NCI-H526 (cell line): ENCODE results near the gene PTGIS.

Source experiments
- DNase-seq, 2 experiments: peaks; one replicate each; lab custom pipeline; 2025; lab: John Stamatoyannopoulos, UW

Gene PTGIS

DNA sequence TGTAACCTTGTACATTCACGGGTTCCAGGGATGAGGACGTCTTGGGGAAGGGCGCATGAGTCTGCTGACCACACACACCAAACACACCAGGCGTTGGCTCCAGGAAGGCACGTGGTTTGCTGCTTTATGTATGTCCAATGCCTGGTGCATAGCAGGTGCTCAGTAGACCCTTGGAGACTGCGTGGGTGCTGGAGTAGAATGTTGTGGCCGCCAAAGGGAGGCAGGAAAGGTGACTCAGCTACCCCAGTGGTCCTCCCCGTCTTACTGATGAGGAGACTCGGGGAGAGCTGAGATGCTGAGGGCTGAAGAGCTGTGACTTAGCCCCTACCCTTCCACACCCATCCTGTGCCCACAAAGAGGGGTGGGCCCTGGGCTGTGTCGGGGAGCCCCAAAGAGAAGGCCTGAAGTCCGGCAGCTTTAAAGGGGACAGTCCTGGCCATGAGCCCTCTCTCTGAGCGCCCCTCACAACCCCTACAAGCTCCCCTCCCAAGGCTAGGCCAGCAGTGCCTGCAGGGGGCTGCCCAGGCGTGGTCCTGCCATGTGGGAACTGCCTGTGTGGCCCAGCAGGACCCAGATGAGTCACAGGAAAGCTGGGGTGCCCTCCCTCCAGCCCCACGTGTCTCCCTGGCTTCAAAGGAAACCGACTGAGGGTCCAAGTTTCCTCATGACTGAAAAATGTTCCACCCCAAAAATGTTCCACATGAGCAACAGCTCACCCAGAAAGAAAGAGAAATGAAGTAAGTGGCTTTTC is 28.0 kb upstream of the PTGIS start:
- no peak for DNase-seq

DNA sequence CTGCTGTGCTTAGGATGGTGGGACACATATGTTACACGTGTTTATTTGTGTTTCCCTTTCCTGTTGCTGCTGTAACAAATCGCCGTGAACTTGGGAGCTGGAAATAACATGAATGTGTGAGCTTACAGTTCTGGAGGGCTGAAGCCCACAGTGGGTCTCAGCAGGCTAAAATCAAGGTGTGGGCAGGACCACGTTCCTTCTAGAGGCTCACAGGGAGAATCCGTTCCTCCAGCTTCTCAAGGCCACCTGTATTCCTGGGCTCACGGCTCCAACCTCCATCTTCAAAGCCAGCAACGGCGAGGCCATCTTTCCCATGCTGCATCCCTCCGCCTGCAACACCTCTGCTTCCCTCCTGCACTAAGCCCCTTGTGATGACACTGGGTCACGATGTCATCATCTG is 27.4 kb upstream of the PTGIS start:
- DNase-seq: no peak

DNA sequence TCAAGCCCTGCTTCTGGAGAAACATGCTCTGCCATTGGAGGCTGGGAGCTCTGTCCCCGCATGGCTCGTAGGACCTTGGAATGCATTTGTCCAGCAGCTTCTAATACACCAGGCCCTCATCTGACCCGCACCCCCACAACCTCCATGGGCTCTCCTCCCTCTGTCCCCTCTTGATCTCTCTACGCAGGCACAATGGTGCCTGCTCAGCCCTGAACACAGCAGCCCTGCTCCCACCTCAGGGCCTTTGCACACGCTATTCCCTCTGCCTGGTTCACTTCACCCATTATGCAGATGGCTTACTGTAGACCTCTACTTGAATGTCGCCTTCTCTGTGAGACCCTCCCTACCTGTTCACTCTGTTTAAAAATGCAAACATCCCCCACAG is 27.0 kb upstream of the PTGIS start:
- DNase-seq: no peak

DNA sequence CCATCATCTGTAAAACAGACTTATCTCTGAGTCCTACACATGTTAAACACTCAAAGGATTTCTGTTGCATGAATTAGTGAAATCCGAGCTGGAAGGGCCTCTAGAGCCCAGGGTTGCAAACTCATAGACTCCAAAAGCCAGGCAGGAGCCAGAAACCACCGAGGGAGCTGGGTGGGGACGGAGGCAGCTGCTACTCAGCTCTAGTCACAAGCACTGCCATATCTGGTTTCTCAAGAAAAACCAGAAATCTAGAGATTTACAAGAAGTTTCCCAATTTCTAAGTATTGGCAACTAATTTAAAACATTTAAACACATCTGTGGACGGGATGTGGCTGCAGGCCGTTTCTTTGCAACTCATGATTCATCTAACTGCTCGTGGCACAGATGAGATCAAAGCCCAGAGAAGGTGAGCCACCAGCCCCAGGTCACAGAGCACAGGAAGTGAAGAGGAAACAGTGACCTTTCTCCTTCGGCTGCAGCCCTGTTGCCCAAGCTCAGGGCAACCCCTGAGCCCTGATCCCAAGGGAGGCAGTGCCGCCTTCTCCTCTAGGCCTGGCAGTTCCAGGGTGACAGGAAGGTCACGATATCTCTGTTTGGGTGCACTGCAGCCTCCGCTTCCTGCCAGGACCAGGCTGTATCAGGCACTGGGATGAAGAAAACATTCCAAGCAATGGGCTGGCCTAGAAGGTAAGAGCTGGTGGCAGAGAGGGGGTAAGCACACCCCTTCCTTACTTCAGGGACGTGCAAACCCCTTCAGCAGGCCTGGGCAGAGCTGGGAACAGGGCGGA is 26.4 kb upstream of the PTGIS start:
- peak in 1 of 2 experiments; percentile 16 for DNase-seq

DNA sequence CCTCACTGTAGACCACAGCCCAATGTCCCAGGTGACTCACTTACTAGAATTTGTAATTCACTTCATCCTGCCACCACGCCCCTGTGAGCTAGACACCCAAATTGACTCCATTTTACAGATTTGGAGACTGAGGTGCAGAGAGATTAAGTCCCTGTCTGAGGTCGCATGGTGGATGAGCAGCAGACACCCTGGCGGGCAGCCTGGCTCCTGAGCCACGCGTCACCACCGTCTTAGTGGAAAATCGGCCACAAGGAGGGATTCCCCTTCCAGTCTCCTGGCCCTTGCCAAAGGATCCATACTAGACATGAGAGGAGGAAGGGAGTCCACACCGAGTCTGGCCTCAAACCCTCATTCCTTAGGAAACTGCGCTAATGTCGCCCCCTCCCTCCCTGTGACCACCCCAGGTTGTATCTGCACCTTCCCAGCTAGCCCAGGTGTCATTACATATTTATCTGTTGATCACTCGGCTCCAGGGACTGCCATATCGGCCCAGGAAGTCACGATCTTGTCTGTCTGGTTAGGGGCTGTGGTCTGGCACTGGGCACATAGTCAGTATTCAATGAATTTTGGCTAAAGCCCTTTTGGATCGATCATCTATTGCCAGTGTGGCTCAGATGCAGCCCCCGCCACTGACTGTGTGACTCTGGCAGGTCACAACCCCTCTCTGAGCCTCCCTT is 25.7 kb upstream of the PTGIS start:
- no peak for DNase-seq

DNA sequence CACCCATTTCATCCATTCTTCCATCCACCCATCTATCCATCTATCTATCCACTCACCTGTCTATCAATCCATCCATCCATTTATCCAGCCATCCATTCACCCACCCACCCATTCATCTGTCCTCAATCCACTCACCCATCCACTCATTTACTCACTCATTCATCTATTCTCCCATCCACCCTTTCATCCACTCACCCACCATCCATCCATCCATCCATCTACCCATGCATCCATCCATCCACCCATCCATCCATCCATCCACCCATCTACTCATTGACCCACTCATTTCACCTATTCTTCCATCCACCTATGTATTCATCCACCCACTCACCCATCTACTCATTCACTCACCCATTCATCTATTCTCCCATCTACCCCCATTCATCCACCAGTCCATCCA is 24.2 kb upstream of the PTGIS start:
- DNase-seq: no peak

DNA sequence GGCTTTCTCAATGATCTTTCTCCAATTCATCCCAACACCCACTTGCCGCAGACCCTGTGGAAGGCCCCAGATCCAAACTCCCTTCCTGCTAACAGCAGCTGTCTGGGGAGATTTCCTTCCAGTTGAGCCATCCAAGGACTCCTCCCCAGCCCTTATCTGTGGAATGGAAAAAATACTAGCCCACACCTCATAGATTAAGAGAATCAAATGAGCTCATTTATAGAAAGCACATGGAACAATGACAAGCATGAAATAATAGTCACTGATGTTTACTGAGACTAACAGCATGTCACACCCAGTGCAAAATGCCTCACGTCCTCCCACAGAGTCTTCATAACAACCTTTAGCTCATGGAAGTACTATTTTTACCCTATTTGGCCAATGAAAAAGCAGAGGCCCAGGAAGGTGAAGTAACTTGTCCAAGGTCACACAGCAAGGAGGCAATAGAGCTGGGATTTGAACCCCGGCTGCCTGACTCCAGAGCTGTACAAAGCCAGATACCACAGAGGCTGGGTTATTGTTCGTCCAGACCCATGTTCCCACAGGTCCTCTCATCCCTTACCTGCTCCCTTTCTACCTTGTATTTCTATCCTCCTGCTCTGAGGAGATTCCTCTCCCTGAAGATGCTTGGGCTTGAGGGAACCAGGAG is 23.4 kb upstream of the PTGIS start:
- DNase-seq: no peak

DNA sequence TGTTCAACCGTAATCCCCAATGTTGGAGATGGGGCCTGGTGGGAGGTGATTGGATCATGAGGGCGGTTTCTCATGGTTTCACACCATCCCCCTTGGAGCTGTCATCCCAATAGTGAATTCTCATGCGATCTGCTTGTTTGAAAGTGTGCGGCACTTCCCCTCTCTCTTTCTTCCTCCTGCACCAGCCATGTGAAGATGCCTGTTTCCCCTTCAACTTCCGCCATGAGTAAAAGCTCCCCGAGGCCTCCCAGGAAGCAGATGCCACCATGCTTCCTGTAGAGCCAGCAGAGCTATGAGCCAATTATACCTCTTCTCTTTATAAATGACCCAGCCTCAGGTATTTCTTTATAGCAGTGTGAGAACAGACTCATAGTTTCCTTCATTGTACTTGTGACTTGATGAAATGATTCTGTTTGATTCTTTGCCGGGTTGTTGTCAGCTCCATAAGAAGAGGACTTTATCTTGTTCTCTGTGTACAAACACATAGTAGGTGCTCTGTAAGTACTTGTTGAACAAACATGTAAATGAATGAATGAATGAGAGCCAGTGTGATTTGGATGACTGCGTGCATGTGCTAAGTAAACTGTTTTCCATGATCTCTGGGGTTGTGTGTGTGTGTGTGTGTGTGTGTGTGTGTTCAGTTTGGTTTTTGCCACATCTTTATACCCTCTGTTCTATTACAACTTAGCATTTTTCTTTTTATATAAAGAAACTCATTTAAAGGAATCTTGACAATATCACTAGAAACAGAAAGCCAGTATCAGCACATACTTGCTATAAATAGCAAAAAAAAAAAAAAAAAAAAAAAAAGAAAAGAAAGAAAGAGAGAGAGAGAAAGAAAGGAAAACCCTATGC is 22.5 kb upstream of the PTGIS start:
- no peak for DNase-seq

DNA sequence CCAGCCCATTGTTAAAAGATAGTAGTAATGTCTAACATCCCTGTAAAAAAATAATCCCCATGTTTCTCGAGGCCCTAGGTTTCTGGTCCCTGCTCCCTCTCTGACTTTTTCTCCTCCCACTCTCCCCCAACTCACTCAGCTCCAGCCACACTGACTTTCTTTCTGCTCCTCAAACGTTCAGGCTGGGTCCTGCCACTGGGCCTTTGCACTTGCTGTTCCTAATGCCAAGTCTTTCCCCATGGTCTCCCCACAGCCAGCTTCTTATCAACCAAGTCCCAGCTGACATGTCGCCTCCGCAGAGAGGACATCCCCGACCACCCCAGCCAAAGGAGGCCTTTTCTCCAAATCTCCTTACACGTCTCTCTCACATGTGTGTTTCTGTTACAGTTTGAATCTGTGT is 21.8 kb upstream of the PTGIS start:
- DNase-seq: no peak

DNA sequence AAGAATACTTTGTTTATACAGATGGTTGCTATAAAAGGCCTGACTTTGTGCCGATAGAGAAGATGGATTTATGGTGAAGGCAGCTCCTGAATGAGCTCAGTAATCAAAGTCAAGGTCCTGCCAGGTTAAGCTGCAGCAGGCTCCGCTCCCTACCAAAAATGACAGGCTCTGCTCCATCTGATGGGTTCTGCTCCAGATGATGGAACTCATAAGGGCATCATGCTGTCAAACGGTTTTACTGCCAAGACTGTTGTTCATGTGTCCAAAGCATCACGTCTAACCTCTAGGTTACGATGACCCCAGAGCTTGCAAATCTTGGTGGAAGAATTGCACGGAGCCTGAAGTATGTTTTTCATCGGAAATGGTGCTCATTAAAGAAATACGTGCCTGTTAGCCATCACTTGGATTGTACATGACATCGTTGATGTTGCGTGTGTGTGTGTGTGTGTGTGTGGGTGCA is 19.2 kb upstream of the PTGIS start:
- no peak for DNase-seq

DNA sequence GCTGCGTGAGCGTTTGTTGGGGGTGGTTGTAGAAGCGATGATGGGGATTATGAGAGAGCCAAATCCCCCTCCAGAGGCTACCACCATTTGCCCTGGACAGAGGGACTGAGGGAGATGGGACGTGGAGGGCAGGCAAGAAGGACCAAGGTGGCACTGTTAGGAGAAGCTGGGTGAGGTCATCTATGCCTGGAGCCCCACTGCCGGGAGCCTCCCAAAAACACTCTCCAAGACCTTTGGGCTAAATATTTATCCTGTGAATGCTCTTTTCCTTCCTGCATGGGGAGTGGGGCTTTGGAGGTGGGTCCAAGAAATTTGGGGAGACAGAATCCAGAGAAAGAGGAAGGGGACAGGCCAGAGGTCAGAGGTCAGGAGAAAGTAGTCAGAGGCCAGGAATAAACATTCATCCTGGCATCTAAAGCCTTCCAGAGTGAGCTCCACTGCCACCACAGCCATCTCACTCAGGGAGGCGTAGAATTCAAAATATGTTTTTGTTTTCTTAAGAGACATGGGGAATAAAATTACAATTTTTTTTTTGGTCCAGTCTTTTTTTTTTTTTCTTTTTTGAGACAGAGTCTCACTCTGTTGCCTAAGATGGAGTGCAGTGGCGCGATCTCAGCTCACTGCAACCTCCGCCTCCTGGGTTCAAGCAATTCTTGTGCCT is 17.8 kb upstream of the PTGIS start:
- DNase-seq: no peak

DNA sequence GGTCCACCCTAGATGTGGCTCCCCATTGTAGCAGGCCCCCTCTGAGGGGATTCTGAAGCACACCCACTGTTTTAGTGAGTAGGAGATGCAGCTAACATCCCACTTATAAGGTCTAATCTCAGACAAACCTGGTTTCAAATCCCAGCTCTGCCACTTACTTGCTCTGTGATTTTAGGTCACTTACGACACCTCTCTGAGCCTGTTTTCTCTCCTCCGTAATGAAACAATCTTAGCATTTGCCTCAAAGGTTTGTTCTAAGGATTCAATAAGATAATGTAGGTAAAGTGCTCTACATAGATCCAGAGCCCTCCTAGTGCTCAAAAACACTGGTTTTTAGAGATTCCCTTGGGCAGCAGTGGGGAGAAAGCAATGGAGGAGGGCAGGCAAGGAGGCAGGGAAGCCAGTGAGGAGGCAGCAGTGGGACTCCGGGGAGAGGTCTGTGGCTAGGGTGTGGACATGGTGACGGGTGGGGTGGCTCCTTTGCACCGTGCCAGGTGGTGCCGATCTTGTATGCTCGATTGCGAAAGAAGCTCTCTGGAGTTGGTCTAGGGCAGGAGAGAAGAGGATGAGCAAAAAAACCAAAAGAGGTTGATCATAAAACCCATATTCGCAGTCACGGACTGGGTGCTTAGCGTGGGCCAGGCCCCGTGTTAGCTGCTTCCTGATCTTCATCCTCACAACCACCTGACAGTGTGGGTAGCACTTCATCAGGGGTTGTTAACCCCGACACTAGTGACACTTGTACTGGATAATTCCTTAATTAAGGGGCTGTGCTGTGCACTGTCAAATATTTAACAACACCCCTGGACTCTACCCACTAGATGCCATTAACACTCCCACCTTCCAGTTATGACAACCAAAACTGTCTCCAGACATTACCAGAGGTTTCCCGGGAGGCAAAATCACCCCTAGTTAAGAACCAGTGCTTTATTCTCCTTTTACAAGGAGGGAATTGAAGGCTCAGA is 16.8 kb upstream of the PTGIS start:
- DNase-seq: no peak

DNA sequence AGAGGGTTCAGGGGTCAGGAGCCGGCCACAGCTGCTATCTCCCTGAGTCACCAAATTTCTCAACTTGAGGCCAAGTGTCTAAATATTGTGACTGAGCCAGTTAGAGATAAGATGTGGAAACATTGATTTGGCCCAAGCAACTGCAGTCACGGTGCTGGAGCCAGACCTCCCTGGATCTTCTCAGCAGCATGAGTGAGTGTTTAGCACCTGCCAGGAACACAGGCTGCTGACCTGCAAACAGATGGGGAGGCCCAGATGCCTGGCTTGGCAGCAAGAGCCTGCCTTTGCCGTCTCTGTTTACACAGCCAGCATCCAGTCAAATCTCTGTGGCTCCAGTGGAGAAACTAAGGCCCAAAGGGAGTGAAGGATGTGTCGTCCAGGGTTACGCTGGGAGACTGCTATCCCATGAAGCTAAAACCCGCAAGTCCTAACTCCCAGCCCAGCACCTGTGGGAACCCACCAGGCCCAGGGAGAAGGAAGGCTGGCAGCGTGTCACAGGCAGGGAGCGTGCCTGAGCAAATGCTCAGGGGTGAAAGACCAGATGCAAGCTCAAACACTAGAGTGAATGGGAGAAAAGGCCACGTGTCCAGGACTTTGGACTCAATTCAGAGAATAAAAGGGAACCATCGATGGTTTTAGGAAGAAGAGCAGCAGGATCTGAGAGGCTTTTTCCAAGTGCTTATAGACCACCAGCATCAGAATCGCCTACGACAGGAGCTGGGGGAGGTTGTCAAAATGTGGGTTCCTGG is 15.9 kb upstream of the PTGIS start:
- peak in 1 of 2 experiments; percentile 55 for DNase-seq

DNA sequence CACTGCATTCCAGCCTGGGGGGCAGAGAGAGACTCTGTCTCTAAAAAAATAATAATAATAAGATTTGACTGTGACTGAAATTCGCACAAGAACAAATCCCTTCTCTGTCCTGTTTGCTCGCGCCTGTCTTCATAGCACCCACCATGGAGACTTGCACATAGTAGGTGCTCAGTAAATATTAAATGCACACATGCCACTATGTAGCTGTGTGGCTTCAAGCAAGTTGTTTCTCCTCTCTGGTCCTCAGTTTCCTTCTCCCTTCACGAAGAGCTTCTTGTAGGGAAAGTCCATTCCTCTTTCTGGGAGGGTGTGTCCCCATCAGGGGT is 15.4 kb upstream of the PTGIS start:
- DNase-seq: no peak

DNA sequence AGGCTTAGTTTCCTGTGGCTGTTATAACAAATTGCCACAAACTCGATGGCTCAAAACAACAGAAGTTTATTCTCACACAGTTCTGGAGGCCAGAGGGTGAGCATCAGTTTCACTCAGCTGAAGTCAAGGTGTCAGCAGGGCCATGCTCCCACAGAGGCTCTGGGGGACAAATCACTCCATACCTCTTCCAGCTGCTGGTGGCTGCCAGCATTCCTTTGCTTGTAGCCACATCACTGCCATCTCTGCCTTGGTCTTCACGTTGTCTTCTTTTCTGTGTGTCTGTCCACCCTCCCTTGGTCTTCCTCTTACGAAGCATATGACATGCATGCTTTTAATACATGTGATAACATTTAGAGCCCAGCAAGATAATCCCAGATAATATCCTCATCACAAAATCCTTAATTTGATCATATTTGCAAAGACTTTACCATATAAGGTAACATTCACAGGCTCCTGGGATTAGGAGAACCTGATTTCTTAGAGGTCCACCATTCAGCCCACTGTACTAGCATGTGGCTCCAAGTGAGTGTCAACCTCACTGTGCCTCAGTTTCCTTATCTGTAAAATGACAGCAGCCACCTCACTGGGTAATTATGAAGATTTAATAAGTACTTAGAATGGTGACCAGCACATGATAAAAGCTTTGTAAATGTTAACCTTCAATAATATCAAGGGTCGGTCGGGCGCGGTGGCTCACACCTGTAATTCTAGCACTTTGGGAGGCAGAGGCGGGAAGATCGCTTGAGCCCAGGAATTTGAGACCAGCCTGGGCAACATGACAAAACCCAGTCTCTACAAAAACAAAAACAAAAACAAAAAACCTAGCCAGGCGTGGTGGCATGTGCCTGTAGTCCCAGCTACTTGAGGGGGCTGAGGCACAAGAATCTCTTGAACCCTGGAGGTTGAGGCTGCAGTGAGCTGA is 14.7 kb upstream of the PTGIS start:
- no peak for DNase-seq

DNA sequence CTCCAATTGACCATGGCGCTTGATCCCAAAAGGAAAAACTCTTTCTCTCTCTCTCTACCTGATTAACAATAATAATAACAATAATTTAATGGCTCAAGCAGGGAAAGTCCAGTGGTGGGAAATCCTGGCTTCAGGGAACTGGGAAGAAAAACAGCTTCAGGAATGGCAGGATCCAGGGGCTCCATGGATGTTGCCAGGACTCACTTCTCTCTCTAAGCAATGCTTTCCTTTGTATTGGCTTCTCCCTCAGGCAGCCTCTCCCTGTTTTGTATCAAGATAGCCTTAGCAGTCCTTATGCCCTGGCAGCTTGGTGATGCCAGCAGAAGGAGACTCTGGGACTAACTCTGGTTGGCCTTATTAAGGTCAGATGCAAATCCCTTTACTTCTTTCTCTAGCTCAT is 13.5 kb upstream of the PTGIS start:
- no peak for DNase-seq

DNA sequence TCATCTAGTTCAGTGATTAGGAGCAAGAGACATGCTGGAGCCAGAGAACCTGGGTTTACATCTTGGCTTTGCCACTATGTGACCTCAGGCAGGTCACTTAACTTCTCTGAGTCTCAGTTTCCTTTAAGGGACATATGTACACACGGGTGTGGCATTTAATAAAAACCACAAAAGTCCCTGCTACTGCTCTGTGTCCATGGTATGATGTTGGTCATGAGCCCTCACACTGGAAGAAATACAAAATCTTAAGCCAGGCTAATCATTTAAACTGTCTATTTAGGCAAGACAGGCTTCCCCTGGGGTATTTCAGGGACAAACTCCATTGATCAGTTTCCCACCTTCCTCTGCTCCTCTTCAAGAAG is 12.9 kb upstream of the PTGIS start:
- no peak for DNase-seq
